Left ventricle myocardium inferior (tissue), 1 donor: ENCODE results near the gene RALGPS1. TPM values are rescaled to one million over a fixed set of nuclear protein-coding genes. Genes with fewer than 3 reads are reported as not detected.
A peak's percentile ranks its signal among the peaks of the same experiment; 100 is the strongest.

ENCODE experiments used
- DNase-seq: peaks from one replicate; pipeline ENCODE4 v3.0.0-alpha.2; 2020
- H3K27ac ChIP-seq: fragments of 200-600 bp; replicated peaks from 2 replicates; pipeline ENCODE4 v1.8.0; 2021
- H3K27me3 ChIP-seq: fragments of 200-600 bp; 2 replicates; pipeline ENCODE4 v1.8.0; 2021; ENCODE audit warnings: low read depth
- H3K36me3 ChIP-seq: fragments of 200-600 bp; 2 replicates; pipeline ENCODE4 v1.8.0; 2021
- H3K4me1 ChIP-seq: fragments of 200-600 bp; 2 replicates; pipeline ENCODE4 v1.8.0; 2021
- H3K4me3 ChIP-seq: fragments of 200-600 bp; 2 replicates; pipeline ENCODE4 v1.8.0; 2021; ENCODE audit warnings: mild to moderate bottlenecking, moderate library complexity
- H3K9me3 ChIP-seq: fragments of 200-600 bp; replicated peaks from 2 replicates; pipeline ENCODE4 v1.8.0; 2021
- CTCF ChIP-seq: fragments of 200-600 bp; IDR thresholded peaks from 2 replicates; pipeline ENCODE4 v1.8.0; 2021; ENCODE audit warnings: antibody characterized with exemption, mild to moderate bottlenecking, borderline replicate concordance
- intact Hi-C: fragments of 100-400 bp; cut with micrococcal nuclease; formaldehyde crosslinking; loops from one replicate; pipeline ENCODE4 v1.11.0; 2022
- total RNA-seq: library from RNA; stranded (reverse); fragmentation: NEBNext Ultra II Directional; extraction: Animal tissue kit (Norgen Biotek cat#: 25700); gene quantifications from one replicate; pipeline ENCODE4 v1.2.1, GENCODE V29; 2021
- donor health status: DM: no; HTN: yes; CAD: no; lungs with severe emphysema.

The RALGPS1 gene
- total RNA-seq, 1 donor from 2014 or later = 18.9 TPM

GRCh38 chr9:127131871-127132270 is 217.3 kb downstream of the RALGPS1 start:
- peaks cover 87% of the 10 kb centered on the region for H3K4me1 ChIP-seq
- TF ChIP-seq CTCF = no peak
- intact Hi-C loops = no loop called here

DNA sequence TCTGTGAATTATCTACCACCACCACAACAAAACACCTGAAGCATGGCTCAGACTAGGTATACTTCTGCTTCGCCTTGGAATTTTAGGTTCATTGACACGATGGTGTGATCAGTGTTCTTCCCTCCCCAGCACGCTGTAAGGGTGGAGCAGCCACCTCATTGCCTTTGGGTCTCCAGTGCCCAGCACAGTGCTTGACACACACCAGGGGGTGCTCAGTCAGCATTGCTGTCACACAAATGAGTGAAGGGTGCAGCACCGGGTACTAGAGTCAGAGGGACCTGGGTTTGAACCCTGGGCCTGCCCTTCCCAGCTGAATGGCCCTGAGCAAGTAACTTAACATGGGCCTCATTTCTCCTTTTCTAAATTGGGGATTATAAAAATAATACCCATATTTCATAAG is 217.8 kb downstream of the RALGPS1 start:
- peak overlapping the region; percentile 90 for H3K27ac ChIP-seq
- no peak for TF ChIP-seq CTCF
- H3K27me3 ChIP-seq = no peaks in the 10 kb centered on the region
- H3K36me3 ChIP-seq = no peaks in the 10 kb centered on the region
- H3K4me3 ChIP-seq = no peak overlapping the region
- no peak for DNase-seq
- intact Hi-C loops = no loop called here
- H3K9me3 ChIP-seq = no peaks in the 10 kb centered on the region
- peaks cover 82% of the 10 kb centered on the region for H3K4me1 ChIP-seq

More at GRCh38 chr9:127131871-127132270, 217.3 kb downstream of the RALGPS1 start:
- Histone ChIP-seq H3K36me3 (no peaks in the 10 kb centered on the region), H3K4me3 (no peak overlapping the region), H3K9me3 (no peaks in the 10 kb centered on the region), H3K27ac (peak overlapping the region; percentile 90), H3K27me3 (no peaks in the 10 kb centered on the region)
- DNase-seq = no peak

GRCh38 chr9:127132921-127133647 is 218.5 kb downstream of the RALGPS1 start:
- intact Hi-C loops = no loop called here
- DNase-seq = no peak
- Histone ChIP-seq H3K9me3 (no peaks in the 10 kb centered on the region), H3K27me3 (no peaks in the 10 kb centered on the region), H3K27ac (peak overlapping the region; percentile 90), H3K36me3 (no peaks in the 10 kb centered on the region), H3K4me1 (peaks cover 81% of the 10 kb centered on the region), H3K4me3 (peak overlapping the region; percentile 7)
- no peak for TF ChIP-seq CTCF

GRCh38 chr9:127133739-127134167 is 219.2 kb downstream of the RALGPS1 start:
- H3K4me1 ChIP-seq = peaks cover 75% of the 10 kb centered on the region

GRCh38 chr9:127135056-127135745 is 220.6 kb downstream of the RALGPS1 start:
- no peaks in the 10 kb centered on the region for H3K36me3 ChIP-seq
- no peak for DNase-seq
- no peaks in the 10 kb centered on the region for H3K9me3 ChIP-seq
- no peak overlapping the region for H3K4me3 ChIP-seq
- no peaks in the 10 kb centered on the region for H3K27me3 ChIP-seq
- TF ChIP-seq CTCF = no peak
- peaks cover 61% of the 10 kb centered on the region for H3K4me1 ChIP-seq
- intact Hi-C loops = no loop called here
- peak overlapping the region; percentile 90 for H3K27ac ChIP-seq

More at GRCh38 chr9:127133739-127134167, 219.2 kb downstream of the RALGPS1 start:
- TF ChIP-seq CTCF = no peak
- DNase-seq = peak; percentile 73
- Histone ChIP-seq H3K36me3 (no peaks in the 10 kb centered on the region), H3K27me3 (no peaks in the 10 kb centered on the region), H3K27ac (peak overlapping the region; percentile 90), H3K9me3 (no peaks in the 10 kb centered on the region), H3K4me3 (peak overlapping the region; percentile 7)
- intact Hi-C loops = no loop called here
